Natural killer cell (primary cell): ENCODE measurements around the gene LNX2. TPM values are rescaled to one million over a fixed set of nuclear protein-coding genes. Genes with fewer than 3 reads are reported as not detected.

Source experiments
- ATAC-seq, 3 donors: fragments of 150-1000 bp in 2 of 3; fragments of 200-7000 bp in 1 of 3; cut with Tn5 transposase; 1 replicate in 1 of 3; 2 replicates in 2 of 3; pipeline ENCODE4 v1.10.0; 2021; ENCODE audit warnings: mild to moderate bottlenecking in 2 of 3, moderate library complexity in 2 of 3
- DNase-seq, 2 donors: peaks; one replicate each; pipeline versions ENCODE4 v3.0.0 to v3.0.0-alpha.2; 2013 to 2021; ENCODE audit warnings: mixed read lengths in 1 of 2
- H3K27ac ChIP-seq: one replicate; pipeline ENCODE4 v1.5.1; 2013; ENCODE audit warnings: mild to moderate bottlenecking, low read length
- H3K27me3 ChIP-seq: one replicate; pipeline ENCODE4 v1.6.1; 2013; ENCODE audit warnings: low read length; ENCODE audit not compliant: control insufficient read depth, insufficient read depth
- H3K36me3 ChIP-seq: one replicate; pipeline ENCODE4 v1.6.1; 2013; ENCODE audit warnings: low read length; ENCODE audit not compliant: control insufficient read depth, insufficient read depth
- H3K4me1 ChIP-seq: one replicate; pipeline ENCODE4 v1.6.1; 2013; ENCODE audit warnings: low read length; ENCODE audit not compliant: control insufficient read depth, insufficient read depth
- H3K4me3 ChIP-seq: one replicate; pipeline ENCODE4 v1.5.1; 2013; ENCODE audit warnings: low read length
- H3K9me3 ChIP-seq: one replicate; pipeline ENCODE4 v1.6.1; 2013; ENCODE audit warnings: low read length; ENCODE audit not compliant: control insufficient read depth, insufficient read depth
- H3K27ac Mint-ChIP-seq, 2 donors: one replicate each; pipeline ENCODE4 v1.8.0; 2022; ENCODE audit warnings: mild to moderate bottlenecking in 2 of 2, mixed read lengths in 2 of 2, moderate library complexity in 1 of 2
- H3K27me3 Mint-ChIP-seq, 2 donors: one replicate each; pipeline ENCODE4 v1.8.0; 2022; ENCODE audit warnings: low read depth in 2 of 2, mixed read lengths in 2 of 2
- H3K36me3 Mint-ChIP-seq: one replicate; pipeline ENCODE4 v1.8.0; 2022; ENCODE audit warnings: mixed read lengths
- H3K4me1 Mint-ChIP-seq, 2 donors: one replicate each; pipeline ENCODE4 v1.8.0; 2022; ENCODE audit warnings: mixed read lengths in 2 of 2
- H3K4me3 Mint-ChIP-seq: one replicate; pipeline ENCODE4 v1.8.0; 2022; ENCODE audit warnings: mild to moderate bottlenecking, moderate library complexity, mixed read lengths
- H3K9me3 Mint-ChIP-seq, 2 donors: one replicate each; pipeline ENCODE4 v1.8.0; 2022; ENCODE audit warnings: mixed read lengths in 2 of 2
- WGBS: methylation state at CpG from one replicate; pipeline ENCODE4 v1.1.7; 2013; ENCODE audit warnings: missing lambda C conversion rate; ENCODE audit not compliant: insufficient coverage; 5-methylcytosine and 5-hydroxymethylcytosine counted together
- intact Hi-C: fragments of 100-400 bp; cut with micrococcal nuclease; formaldehyde crosslinking; loops from one replicate; pipeline ENCODE4 v1.14.2; 2022
- total RNA-seq, 4 donors: library from RNA; stranded (reverse); fragments of 120-200 nt in 1 of 4; gene quantifications; one replicate each; pipeline versions ENCODE4 v1.2.3 to v1.2.4, GENCODE V29; 2013 to 2022
- TF ChIP-seq, protein P1 (sequence below): fragments of 200-600 bp; IDR thresholded peaks from one replicate; pipeline ENCODE4 v1.8.0; 2022; ENCODE audit warnings: antibody characterized with exemption

LNX2 gene
- total RNA-seq, 3 donors from 2014 or later (not counting 1 experiment from before 2014, with no cell fraction given), result 4.5 to 6.6 (median 5.0) TPM

DNA sequence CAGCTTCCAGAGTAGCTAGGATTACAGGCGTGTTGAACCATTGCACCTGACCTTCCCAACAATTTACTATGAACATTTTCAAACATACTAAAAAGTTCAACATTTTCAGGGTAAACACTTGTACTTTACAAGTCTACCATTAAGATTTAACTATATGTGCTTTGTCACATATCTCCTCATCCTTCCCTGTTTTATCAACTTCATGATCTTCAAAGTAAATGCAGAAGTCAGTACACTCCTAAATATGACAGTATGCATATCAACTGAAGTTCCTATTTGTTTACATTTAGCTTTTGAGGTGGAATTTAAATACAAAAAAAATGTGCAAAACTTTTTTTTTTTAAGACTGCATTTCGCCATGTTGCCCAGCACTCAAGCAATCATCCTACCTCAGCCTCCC is 18.5 kb downstream of the LNX2 start:
- Histone ChIP-seq H3K4me1 (no peaks in the 10 kb centered on the region), H3K36me3 (no peaks in the 10 kb centered on the region), H3K27ac (no peak overlapping the region), H3K4me3 (no peak overlapping the region), H3K9me3 (no peaks in the 10 kb centered on the region), H3K27me3 (no peaks in the 10 kb centered on the region)
- TF ChIP-seq, protein P1, sequence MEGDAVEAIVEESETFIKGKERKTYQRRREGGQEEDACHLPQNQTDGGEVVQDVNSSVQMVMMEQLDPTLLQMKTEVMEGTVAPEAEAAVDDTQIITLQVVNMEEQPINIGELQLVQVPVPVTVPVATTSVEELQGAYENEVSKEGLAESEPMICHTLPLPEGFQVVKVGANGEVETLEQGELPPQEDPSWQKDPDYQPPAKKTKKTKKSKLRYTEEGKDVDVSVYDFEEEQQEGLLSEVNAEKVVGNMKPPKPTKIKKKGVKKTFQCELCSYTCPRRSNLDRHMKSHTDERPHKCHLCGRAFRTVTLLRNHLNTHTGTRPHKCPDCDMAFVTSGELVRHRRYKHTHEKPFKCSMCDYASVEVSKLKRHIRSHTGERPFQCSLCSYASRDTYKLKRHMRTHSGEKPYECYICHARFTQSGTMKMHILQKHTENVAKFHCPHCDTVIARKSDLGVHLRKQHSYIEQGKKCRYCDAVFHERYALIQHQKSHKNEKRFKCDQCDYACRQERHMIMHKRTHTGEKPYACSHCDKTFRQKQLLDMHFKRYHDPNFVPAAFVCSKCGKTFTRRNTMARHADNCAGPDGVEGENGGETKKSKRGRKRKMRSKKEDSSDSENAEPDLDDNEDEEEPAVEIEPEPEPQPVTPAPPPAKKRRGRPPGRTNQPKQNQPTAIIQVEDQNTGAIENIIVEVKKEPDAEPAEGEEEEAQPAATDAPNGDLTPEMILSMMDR, result no peak
- H3K27ac Mint-ChIP-seq, result no peak overlapping the region
- no peaks in the 10 kb centered on the region for H3K27me3 Mint-ChIP-seq
- ATAC-seq (no peak), DNase-seq (no peak)
- no peak overlapping the region for H3K4me3 Mint-ChIP-seq
- intact Hi-C loops, result no loop called here
- H3K4me1 Mint-ChIP-seq, result peaks cover 34 to 35% of the 10 kb centered on the region in 2 donors
- H3K36me3 Mint-ChIP-seq, result no peaks in the 10 kb centered on the region
- no peaks in the 10 kb centered on the region for H3K9me3 Mint-ChIP-seq
- 100% methylated on average over 2 of the region's 2 CpGs for WGBS

DNA sequence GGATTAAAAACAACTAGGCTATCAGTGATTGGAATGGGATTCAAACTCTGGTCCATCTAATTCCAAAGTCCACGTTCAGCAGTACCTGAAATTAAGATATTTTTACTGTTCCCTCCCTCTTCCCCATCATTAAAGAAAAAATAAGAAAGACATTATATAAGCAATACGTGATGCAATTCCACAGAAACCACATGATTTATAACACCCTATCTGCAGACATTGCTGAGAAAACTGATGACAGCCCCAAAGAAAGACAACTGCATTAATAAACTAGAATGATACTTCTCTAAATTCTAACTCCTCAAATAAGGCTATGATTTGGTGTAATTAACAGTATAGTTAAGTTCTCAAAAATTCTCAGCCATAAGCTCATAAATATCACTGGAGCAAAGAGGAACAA is 19.1 kb downstream of the LNX2 start:
- intact Hi-C loops, result no loop called here
- H3K4me1 Mint-ChIP-seq, result peaks cover 30 to 31% of the 10 kb centered on the region in 2 donors

DNA sequence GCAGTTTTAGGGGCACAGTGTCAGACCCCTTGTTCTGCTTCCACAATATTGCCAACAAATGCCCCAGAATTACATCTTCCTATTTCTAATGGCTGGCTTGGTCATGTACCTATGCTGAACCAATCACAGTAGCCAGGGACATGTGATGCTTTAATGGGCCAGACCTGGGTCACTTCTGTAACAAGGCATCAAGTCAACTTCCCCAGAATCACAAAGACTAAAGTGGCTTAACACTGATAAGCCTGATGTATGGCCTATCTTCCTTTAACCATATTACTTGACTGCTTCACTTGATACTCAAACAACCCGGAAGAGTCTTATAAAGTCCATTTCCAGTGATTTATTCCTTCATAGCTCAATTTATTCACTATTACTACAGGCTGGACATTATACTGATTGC is 19.6 kb downstream of the LNX2 start:
- Mint-ChIP-seq H3K9me3 (no peaks in the 10 kb centered on the region), H3K27ac (peak overlapping the region; percentile 2 to 53), H3K27me3 (no peaks in the 10 kb centered on the region), H3K4me3 (no peak overlapping the region), H3K4me1 (peaks cover 26 to 27% of the 10 kb centered on the region in 2 donors), H3K36me3 (no peaks in the 10 kb centered on the region)
- Histone ChIP-seq H3K27ac (no peak overlapping the region), H3K4me3 (no peak overlapping the region), H3K27me3 (no peaks in the 10 kb centered on the region), H3K4me1 (no peaks in the 10 kb centered on the region), H3K36me3 (no peaks in the 10 kb centered on the region), H3K9me3 (no peaks in the 10 kb centered on the region)
- 100% methylated on average over 1 of the region's 1 CpG for WGBS
- TF ChIP-seq, protein P1, result no peak
- ATAC-seq (no peak), DNase-seq (no peak)
- intact Hi-C loops, result no loop called here

More for the DNA sequence above, 19.1 kb downstream of the LNX2 start:
- Mint-ChIP-seq H3K27me3 (no peaks in the 10 kb centered on the region), H3K4me3 (no peak overlapping the region), H3K36me3 (no peaks in the 10 kb centered on the region), H3K9me3 (no peaks in the 10 kb centered on the region), H3K27ac (peak overlapping the region; percentile 2 to 53)
- no peaks in the 10 kb centered on the region for H3K9me3 ChIP-seq
- no peak for DNase-seq
- no peaks in the 10 kb centered on the region for H3K27me3 ChIP-seq
- ATAC-seq, result peak in 2 of 3 donors; percentile 38 to 62
- no peak overlapping the region for H3K4me3 ChIP-seq
- no peaks in the 10 kb centered on the region for H3K36me3 ChIP-seq
- no peaks in the 10 kb centered on the region for H3K4me1 ChIP-seq
- 80% methylated on average over 1 of the region's 2 CpGs for WGBS
- TF ChIP-seq, protein P1, result no peak
- H3K27ac ChIP-seq, result no peak overlapping the region

DNA sequence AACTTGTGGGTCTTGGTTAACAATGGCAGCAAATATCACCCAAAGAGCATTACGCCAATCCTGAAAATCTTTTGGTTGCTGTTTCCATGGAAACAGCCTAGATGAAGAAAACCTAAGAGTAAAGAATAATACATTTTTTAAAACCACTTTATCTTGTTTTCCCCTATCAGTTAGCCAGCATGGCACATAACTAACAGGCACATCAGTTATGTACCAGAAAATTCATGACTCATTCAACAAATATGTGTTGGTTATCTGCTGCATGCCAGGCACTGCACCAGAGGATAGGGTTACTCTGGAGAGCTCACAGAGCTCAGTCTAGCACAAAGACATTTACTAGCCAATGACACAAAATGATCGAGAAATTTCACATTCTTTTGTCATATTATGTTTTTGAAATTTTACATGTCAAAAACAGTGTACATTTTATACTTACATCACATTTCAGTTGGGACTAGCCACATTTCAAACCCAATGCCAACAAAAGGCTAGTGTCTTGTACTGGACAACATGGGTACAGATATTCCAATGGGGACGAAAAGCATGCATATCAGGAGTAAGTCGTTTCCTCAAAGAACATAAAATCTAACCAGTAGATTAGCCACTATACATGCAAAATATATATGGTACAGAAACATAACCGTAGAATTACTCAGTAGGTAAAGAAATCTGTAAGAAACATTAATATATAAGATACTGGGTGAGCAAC is 20.3 kb downstream of the LNX2 start:
- Histone ChIP-seq H3K4me3 (no peak overlapping the region), H3K36me3 (no peaks in the 10 kb centered on the region), H3K9me3 (no peaks in the 10 kb centered on the region), H3K27ac (no peak overlapping the region), H3K4me1 (no peaks in the 10 kb centered on the region), H3K27me3 (no peaks in the 10 kb centered on the region)
- no peaks in the 10 kb centered on the region for H3K27me3 Mint-ChIP-seq
- no peaks in the 10 kb centered on the region for H3K36me3 Mint-ChIP-seq
- no peak overlapping the region for H3K27ac Mint-ChIP-seq
- intact Hi-C loops, result no loop called here
- WGBS, result 88% methylated on average over 4 of the region's 5 CpGs
- H3K4me3 Mint-ChIP-seq, result no peak overlapping the region
- DNase-seq, result no peak
- H3K4me1 Mint-ChIP-seq, result peaks cover 18 to 25% of the 10 kb centered on the region in 2 donors
- ATAC-seq, result no peak
- no peaks in the 10 kb centered on the region for H3K9me3 Mint-ChIP-seq
- TF ChIP-seq, protein P1, result no peak
